ENCODE data around the gene PKP1.

The PKP1 gene

DNA sequence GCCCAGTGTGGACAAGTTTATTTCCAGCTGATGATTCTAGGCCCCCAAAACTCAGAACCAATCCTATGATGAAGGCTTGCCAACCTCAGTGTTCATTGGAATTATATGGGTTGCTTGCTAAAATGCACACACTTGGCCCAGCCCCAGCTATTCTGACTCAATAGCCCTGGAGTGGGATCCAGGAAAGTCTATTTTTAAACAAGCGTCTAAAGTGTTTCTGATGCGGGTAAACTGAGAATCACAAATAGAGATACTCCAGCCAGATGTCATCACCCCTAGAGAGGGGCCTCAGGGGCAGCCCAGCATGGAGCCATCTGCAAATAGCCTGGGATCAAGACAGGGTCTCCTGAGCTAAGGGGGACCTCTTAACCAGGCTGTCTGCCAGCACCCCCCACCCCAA lies 46.0 kb downstream of the PKP1 start:
- Mint-ChIP-seq H3K9me3 (no peaks in the 10 kb centered on the region), H3K4me1 (ENCODE audit: low read depth) (no peaks in the 10 kb centered on the region), H3K36me3 (ENCODE audit: low read depth) (no peaks in the 10 kb centered on the region), H3K4me3 (no peak overlapping the region), H3K27ac (no peak overlapping the region), H3K27me3 (ENCODE audit: low read depth) (peaks cover 4% of the 10 kb centered on the region)
- no peak for DNase-seq (ENCODE audit: low spot score)

- H3K36me3 Mint-ChIP-seq (ENCODE audit: low read depth) = no peaks in the 10 kb centered on the region
Measured at GRCh38 chr1:201329801-201330200, 46.5 kb downstream of the PKP1 start.

DNA sequence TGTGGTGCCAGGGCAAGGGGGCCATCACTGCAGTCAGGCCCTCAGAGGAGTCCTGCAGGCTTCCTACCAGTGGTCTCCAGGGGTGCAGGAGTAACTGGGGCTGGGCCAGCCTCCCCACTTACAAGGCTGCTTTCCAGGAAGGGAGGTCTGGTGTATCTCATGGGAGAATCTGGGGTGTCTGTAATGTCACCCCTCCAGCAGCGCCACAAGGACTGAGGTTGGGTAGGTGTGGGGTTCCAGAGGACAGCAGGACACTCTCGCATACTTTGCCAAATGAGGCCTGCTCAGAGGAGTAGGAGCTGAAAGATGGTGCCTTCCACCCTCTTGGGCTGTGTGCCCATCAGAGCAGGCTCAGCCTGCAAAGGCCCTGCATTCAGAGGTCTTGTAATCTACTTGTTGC lies 47.2 kb downstream of the PKP1 start:
- Mint-ChIP-seq H3K4me3 (no peak overlapping the region), H3K27ac (no peak overlapping the region), H3K9me3 (no peaks in the 10 kb centered on the region), H3K27me3 (ENCODE audit: low read depth) (peaks cover 4% of the 10 kb centered on the region), H3K4me1 (ENCODE audit: low read depth) (no peaks in the 10 kb centered on the region), H3K36me3 (ENCODE audit: low read depth) (no peaks in the 10 kb centered on the region)
- no peak for DNase-seq (ENCODE audit: low spot score)

More at GRCh38 chr1:201329801-201330200, 46.5 kb downstream of the PKP1 start:
- Mint-ChIP-seq H3K27me3 (ENCODE audit: low read depth) (peaks cover 4% of the 10 kb centered on the region), H3K4me1 (ENCODE audit: low read depth) (no peaks in the 10 kb centered on the region), H3K4me3 (no peak overlapping the region), H3K27ac (no peak overlapping the region), H3K9me3 (no peaks in the 10 kb centered on the region)
- no peak for DNase-seq (ENCODE audit: low spot score)

- Mint-ChIP-seq H3K9me3 (no peaks in the 10 kb centered on the region), H3K4me1 (ENCODE audit: low read depth) (no peaks in the 10 kb centered on the region), H3K4me3 (no peak overlapping the region), H3K36me3 (ENCODE audit: low read depth) (no peaks in the 10 kb centered on the region), H3K27ac (no peak overlapping the region), H3K27me3 (ENCODE audit: low read depth) (peaks cover 4% of the 10 kb centered on the region)
- no peak for DNase-seq (ENCODE audit: low spot score)
Measured at GRCh38 chr1:201331166-201331565, 47.9 kb downstream of the PKP1 start.

DNA sequence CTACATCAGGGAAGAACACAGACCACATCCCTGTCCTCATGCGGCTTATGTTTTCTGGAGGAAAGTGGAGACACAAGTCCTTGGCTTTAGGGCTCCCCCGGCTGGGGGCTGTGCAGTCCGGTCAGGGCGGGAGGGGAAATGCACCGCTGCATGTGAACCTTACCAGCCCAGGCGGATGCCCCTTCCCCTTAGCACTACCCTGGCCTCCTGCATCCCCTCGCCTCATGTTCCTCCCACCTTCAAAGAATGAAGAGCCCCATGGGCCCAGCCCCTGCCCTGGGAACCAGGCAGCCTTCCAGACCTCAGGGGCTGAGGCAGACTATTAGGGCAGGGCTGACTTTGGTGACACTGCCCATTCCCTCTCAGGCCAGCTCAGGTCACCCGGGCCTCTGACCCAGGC lies 48.7 kb downstream of the PKP1 start:
- peaks cover 2% of the 10 kb centered on the region for H3K27me3 Mint-ChIP-seq (ENCODE audit: low read depth)
- H3K4me3 Mint-ChIP-seq = no peak overlapping the region
- no peaks in the 10 kb centered on the region for H3K4me1 Mint-ChIP-seq (ENCODE audit: low read depth)
- no peak overlapping the region for H3K27ac Mint-ChIP-seq
- no peak for DNase-seq (ENCODE audit: low spot score)
- H3K9me3 Mint-ChIP-seq = no peaks in the 10 kb centered on the region
- H3K36me3 Mint-ChIP-seq (ENCODE audit: low read depth) = no peaks in the 10 kb centered on the region

DNA sequence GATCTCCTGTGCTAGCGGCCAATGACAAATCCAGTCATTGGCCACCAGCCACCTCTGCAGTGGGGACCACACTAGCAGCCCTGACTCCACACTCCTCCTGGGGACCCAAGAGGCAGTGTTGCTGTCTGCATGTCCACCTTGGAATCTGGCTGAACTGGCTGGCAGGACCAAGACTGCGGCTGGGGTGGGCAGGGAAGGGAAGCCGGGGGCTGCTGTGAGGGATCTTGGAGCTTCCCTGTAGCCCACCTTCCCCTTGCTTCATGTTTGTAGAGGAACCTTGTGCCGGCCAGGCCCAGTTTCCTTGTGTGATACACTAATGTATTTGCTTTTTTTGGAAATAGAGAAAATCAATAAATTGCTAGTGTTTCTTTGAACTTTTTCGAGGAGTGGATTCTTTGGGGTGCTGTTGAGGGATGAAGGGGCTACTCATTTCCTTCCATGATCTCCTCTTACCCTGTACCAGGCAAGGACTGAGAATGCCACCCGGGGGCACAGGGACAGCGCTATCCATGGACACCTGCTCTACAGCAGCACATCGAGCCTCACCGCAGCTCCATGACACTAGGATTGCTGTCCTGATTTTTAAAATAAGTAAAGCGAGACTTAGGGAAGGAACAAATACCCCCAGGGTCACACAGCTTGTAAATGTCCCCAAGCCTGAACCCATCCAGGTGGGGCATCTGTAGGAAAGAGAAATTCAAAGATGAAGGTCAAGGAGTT lies 49.5 kb downstream of the PKP1 start:
- no peaks in the 10 kb centered on the region for H3K4me1 Mint-ChIP-seq (ENCODE audit: low read depth)
- no peaks in the 10 kb centered on the region for H3K36me3 Mint-ChIP-seq (ENCODE audit: low read depth)
- no peaks in the 10 kb centered on the region for H3K9me3 Mint-ChIP-seq
- no peak overlapping the region for H3K4me3 Mint-ChIP-seq
- no peaks in the 10 kb centered on the region for H3K27me3 Mint-ChIP-seq (ENCODE audit: low read depth)
- DNase-seq (ENCODE audit: low spot score) = no peak
- H3K27ac Mint-ChIP-seq = no peak overlapping the region

GRCh38 chr1:201334325-201335173 lies 51.2 kb downstream of the PKP1 start:
- H3K4me3 Mint-ChIP-seq = no peak overlapping the region
- no peaks in the 10 kb centered on the region for H3K36me3 Mint-ChIP-seq (ENCODE audit: low read depth)
- no peaks in the 10 kb centered on the region for H3K9me3 Mint-ChIP-seq
- H3K4me1 Mint-ChIP-seq (ENCODE audit: low read depth) = no peaks in the 10 kb centered on the region
- H3K27ac Mint-ChIP-seq = no peak overlapping the region
- no peak for DNase-seq (ENCODE audit: low spot score)
- H3K27me3 Mint-ChIP-seq (ENCODE audit: low read depth) = peaks cover 3% of the 10 kb centered on the region

- Mint-ChIP-seq H3K27ac (no peak overlapping the region), H3K27me3 (ENCODE audit: low read depth) (peaks cover 7% of the 10 kb centered on the region), H3K4me1 (ENCODE audit: low read depth) (no peaks in the 10 kb centered on the region), H3K9me3 (no peaks in the 10 kb centered on the region), H3K4me3 (no peak overlapping the region), H3K36me3 (ENCODE audit: low read depth) (no peaks in the 10 kb centered on the region)
- no peak for DNase-seq (ENCODE audit: low spot score)
Measured at GRCh38 chr1:201335174-201335870, 52.0 kb downstream of the PKP1 start.

DNA sequence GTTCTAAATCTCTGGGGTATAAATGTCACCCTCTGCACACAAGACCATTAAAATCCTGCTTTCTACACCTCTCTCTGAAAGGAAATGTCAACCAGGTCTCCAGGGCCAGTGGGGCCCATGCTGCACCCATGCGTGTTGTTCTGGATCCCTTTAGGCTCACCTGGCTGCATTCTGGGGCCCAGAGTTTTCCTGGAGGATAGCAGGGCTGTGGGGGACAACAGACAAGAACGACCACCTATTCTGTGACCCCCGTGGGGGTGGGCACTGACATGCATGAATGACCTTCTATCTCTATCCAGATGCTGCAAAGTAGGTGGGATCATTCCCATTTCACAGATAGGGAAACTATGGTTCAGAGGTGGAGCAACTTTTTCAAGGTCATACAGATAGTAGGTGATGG lies 52.6 kb downstream of the PKP1 start:
- H3K27ac Mint-ChIP-seq = no peak overlapping the region
- no peaks in the 10 kb centered on the region for H3K4me1 Mint-ChIP-seq (ENCODE audit: low read depth)
- H3K9me3 Mint-ChIP-seq = no peaks in the 10 kb centered on the region
- no peak for DNase-seq (ENCODE audit: low spot score)
- H3K27me3 Mint-ChIP-seq (ENCODE audit: low read depth) = peaks cover 8% of the 10 kb centered on the region
- H3K4me3 Mint-ChIP-seq = no peak overlapping the region
- H3K36me3 Mint-ChIP-seq (ENCODE audit: low read depth) = no peaks in the 10 kb centered on the region

DNA sequence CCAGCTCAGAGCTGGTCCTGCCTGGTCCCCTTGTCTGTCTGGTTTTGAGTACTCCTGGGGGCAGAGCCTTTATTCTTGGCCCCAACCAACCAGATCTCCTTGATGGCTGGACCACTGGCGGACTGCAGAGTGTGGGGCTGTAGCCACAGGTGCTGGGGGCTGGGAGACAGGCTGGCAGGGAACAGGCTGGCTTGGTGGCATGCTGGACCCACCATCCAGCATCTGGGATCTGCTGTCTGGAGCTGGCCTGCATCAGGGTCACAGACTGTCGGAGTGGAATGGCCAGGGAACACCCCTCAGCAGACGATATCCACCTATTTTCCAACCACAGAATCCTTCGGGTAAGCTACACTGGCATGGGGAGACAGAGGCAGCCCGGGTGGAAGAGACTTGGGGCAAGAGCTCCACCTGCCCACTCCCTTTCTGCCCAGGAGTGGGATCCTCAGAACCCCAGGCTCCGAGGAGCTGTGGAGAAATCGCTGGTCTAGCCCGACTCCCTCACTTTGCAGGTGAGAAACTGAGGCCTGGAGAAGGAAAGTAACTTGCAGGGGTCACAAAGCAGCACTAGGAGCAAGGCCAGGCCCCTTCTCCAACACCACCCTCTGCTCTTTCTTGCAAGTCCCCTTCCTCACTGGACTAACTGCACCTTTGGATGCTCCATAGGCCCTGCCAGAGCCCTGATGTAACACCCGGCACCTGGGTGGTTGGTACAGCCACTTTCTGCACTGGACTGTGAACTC lies 53.6 kb downstream of the PKP1 start:
- H3K9me3 Mint-ChIP-seq = no peaks in the 10 kb centered on the region
- no peak overlapping the region for H3K27ac Mint-ChIP-seq
- peaks cover 13% of the 10 kb centered on the region for H3K27me3 Mint-ChIP-seq (ENCODE audit: low read depth)
- H3K36me3 Mint-ChIP-seq (ENCODE audit: low read depth) = no peaks in the 10 kb centered on the region
- no peak overlapping the region for H3K4me3 Mint-ChIP-seq
- no peak for DNase-seq (ENCODE audit: low spot score)
- no peaks in the 10 kb centered on the region for H3K4me1 Mint-ChIP-seq (ENCODE audit: low read depth)

GRCh38 chr1:201341377-201341776 lies 58.1 kb downstream of the PKP1 start:
- no peaks in the 10 kb centered on the region for H3K4me1 Mint-ChIP-seq (ENCODE audit: low read depth)
- no peak for DNase-seq (ENCODE audit: low spot score)

DNA sequence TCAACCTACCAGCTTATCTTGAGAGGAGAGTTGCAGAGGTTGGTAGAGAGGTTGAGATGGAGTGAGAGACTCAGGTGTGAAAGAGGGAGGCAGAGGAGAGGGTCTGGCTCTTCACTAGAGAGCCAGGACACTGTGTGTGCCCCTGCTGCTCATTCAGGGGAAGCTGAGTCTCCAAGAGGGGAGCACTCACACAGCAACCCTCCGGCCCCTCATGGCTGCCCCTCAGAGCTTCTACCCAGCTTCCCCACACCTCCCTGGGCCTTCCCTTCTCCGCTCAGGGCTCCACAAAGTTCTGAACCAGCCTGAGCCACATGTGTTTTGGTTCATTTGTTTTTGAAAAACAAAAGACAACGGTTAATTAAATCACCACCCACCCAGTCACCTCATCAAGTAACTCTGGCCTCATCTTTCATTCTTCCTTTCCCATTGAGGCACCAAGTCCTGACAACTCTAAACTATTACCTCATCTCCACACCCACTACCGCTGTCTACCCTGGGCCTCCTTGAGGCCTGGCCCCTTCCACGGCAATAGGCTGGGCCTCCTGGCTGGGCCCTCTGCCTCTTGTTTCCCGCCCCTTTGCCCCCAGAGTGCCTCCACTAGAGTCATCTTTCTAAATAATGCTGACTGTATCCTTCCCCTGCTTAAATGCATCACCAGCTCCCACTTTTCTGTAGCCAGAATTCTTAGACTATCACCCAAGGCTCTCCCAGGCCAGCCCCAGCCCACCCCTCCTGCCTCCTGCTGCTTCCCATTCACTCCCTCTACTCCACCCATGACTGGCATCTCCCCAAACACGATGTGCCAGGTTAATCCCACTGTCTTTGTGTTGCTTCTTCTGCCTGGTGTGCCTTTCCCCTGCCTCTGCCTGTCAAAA lies 61.1 kb downstream of the PKP1 start:
- Mint-ChIP-seq H3K27ac (no peak overlapping the region), H3K4me3 (no peak overlapping the region), H3K9me3 (no peaks in the 10 kb centered on the region), H3K36me3 (ENCODE audit: low read depth) (no peaks in the 10 kb centered on the region), H3K4me1 (ENCODE audit: low read depth) (no peaks in the 10 kb centered on the region), H3K27me3 (ENCODE audit: low read depth) (peaks cover 27% of the 10 kb centered on the region)
- no peak for DNase-seq (ENCODE audit: low spot score)

More at GRCh38 chr1:201341377-201341776, 58.1 kb downstream of the PKP1 start:
- H3K36me3 Mint-ChIP-seq (ENCODE audit: low read depth) = no peaks in the 10 kb centered on the region
- no peak overlapping the region for H3K4me3 Mint-ChIP-seq
- no peak overlapping the region for H3K27ac Mint-ChIP-seq
- H3K9me3 Mint-ChIP-seq = no peaks in the 10 kb centered on the region
- H3K27me3 Mint-ChIP-seq (ENCODE audit: low read depth) = peaks cover 20% of the 10 kb centered on the region

- no peak for DNase-seq (ENCODE audit: low spot score)
- no peaks in the 10 kb centered on the region for H3K4me1 Mint-ChIP-seq (ENCODE audit: low read depth)
- no peak overlapping the region for H3K27ac Mint-ChIP-seq
- H3K27me3 Mint-ChIP-seq (ENCODE audit: low read depth) = peaks cover 26% of the 10 kb centered on the region
- H3K9me3 Mint-ChIP-seq = no peaks in the 10 kb centered on the region
- H3K4me3 Mint-ChIP-seq = no peak overlapping the region
- H3K36me3 Mint-ChIP-seq (ENCODE audit: low read depth) = no peaks in the 10 kb centered on the region
Measured at GRCh38 chr1:201345081-201345355, 61.7 kb downstream of the PKP1 start.

All from T-helper 2 cell treated with Interferon-gamma antibody and Interleukin-4, amounts not matched to agents 5 μg/mL and 100 μg/mL, for 36 hours (primary cell).